Astrocyte (in vitro differentiated cells and primary cell): ENCODE data around the gene NTRK3. TPM values are rescaled to one million over a fixed set of nuclear protein-coding genes. Genes with fewer than 3 reads are reported as not detected.

Experiments used
- DNase-seq: peaks from one replicate; pipeline ENCODE4 v3.0.0-alpha.2; 2010; ENCODE audit warnings: low read depth
- FAIRE-seq: peaks from 2 replicates; lab custom pipeline; 2011; peaks lifted over from hg19 to GRCh38; lab: Jason Lieb, UNC
- H2AFZ ChIP-seq: 2 replicates; pipeline ENCODE4 v1.6.0; 2012; ENCODE audit warnings: low read depth, low read length, inconsistent platforms
- H3K27ac ChIP-seq: 2 replicates; pipeline ENCODE4 v1.5.1; 2011; ENCODE audit warnings: low read depth, low read length, inconsistent platforms
- H3K27me3 ChIP-seq: 2 replicates; pipeline ENCODE4 v1.6.0; 2011; ENCODE audit warnings: low read length, inconsistent platforms; ENCODE audit not compliant: insufficient read depth
- H3K36me3 ChIP-seq: 2 replicates; pipeline ENCODE4 v1.5.1; 2011; ENCODE audit warnings: low read length, inconsistent platforms; ENCODE audit not compliant: insufficient read depth
- H3K4me1 ChIP-seq: 2 replicates; pipeline ENCODE4 v1.5.1; 2011; ENCODE audit warnings: low read length, inconsistent platforms; ENCODE audit not compliant: insufficient read depth
- H3K4me2 ChIP-seq: 2 replicates; pipeline ENCODE4 v1.6.0; 2012; ENCODE audit warnings: low read length, inconsistent platforms
- H3K4me3 ChIP-seq: 2 replicates; pipeline ENCODE4 v1.5.1; 2011; ENCODE audit warnings: low read depth, mild to moderate bottlenecking, low read length, inconsistent platforms; ENCODE audit not compliant: insufficient read depth
- H3K79me2 ChIP-seq: 2 replicates; pipeline ENCODE4 v1.6.0; 2012; ENCODE audit warnings: mild to moderate bottlenecking, low read length, inconsistent platforms; ENCODE audit not compliant: insufficient read depth
- H3K9ac ChIP-seq: 2 replicates; pipeline ENCODE4 v1.6.0; 2012; ENCODE audit warnings: mild to moderate bottlenecking, low read length, inconsistent platforms
- H3K9me3 ChIP-seq: 2 replicates; pipeline ENCODE4 v1.5.1; 2012; ENCODE audit warnings: low read depth, mild to moderate bottlenecking, low read length, inconsistent platforms; ENCODE audit not compliant: insufficient read depth
- H4K20me1 ChIP-seq: 2 replicates; pipeline ENCODE4 v1.6.0; 2012; ENCODE audit warnings: low read length, inconsistent platforms; ENCODE audit not compliant: insufficient read depth
- H3K27ac Mint-ChIP-seq: one replicate; pipeline ENCODE4 v1.8.0; 2021; ENCODE audit warnings: mild to moderate bottlenecking, mixed read lengths; ENCODE audit not compliant: unreplicated experiment
- H3K27me3 Mint-ChIP-seq: one replicate; pipeline ENCODE4 v1.8.0; 2021; ENCODE audit warnings: low read depth, mixed read lengths; ENCODE audit not compliant: unreplicated experiment
- H3K36me3 Mint-ChIP-seq: one replicate; pipeline ENCODE4 v1.8.0; 2021; ENCODE audit warnings: low read depth, mixed read lengths; ENCODE audit not compliant: unreplicated experiment
- H3K4me1 Mint-ChIP-seq: one replicate; pipeline ENCODE4 v1.8.0; 2021; ENCODE audit warnings: low read depth, mixed read lengths; ENCODE audit not compliant: unreplicated experiment
- H3K4me3 Mint-ChIP-seq: one replicate; pipeline ENCODE4 v1.8.0; 2021; ENCODE audit warnings: mild to moderate bottlenecking, moderate library complexity, mixed read lengths; ENCODE audit not compliant: unreplicated experiment
- H3K9me3 Mint-ChIP-seq: one replicate; pipeline ENCODE4 v1.8.0; 2021; ENCODE audit warnings: mild to moderate bottlenecking, mixed read lengths; ENCODE audit not compliant: unreplicated experiment
- CTCF ChIP-seq: IDR thresholded peaks from 2 replicates; pipeline ENCODE4 v1.5.1; 2011; ENCODE audit warnings: low read depth, mild to moderate bottlenecking, inconsistent platforms, low read length, moderate library complexity; ENCODE audit not compliant: insufficient read depth
- EZH2 ChIP-seq: IDR thresholded peaks from 2 replicates; pipeline ENCODE4 v1.6.1; 2012; ENCODE audit warnings: mild to moderate bottlenecking, low read length, inconsistent platforms; ENCODE audit not compliant: insufficient read depth
- total RNA-seq: library from RNA; stranded (reverse); gene quantifications from 2 replicates; pipeline ENCODE4 v1.2.1, GENCODE V29; 2021

Gene NTRK3
- total RNA-seq, 1 donor from 2014 or later, result 12.9 TPM

DNA sequence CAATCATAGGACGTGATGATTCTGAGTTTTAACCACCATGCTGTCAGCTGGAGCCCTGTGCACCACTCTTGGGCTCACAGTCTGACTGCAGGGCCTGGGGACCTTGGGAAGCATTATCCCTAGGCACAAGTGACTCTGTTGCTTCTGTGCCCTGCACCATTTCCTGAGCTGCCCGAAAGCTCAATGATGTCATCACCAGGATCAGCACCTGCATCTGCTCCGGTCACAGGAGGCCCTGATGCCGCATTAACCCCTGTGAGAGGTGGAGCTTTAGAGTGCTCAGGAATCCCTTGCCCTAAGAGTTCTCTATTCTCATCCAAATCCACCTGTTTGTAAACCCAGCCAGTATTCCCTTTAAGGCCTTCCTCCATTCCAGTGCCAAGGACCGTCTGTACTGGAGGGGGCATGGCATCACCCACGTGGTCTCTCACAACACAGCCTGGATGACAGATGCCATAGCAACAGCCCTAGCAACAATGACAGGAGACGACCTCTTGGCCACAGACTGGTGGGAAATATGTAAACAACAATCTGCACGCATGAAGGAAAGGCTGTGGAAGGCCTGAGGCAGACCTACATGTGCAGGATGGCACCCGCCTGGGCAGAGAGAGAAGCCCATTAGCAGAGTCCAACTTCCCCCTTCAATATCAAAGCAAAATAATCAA lies 37.9 kb downstream of the NTRK3 start:
- no peak overlapping the region for H2AFZ ChIP-seq
- TF ChIP-seq EZH2 (no peak), CTCF (no peak)
- no peaks in the 10 kb centered on the region for H3K36me3 ChIP-seq
- peaks cover 6% of the 10 kb centered on the region for H4K20me1 ChIP-seq
- Mint-ChIP-seq H3K9me3 (no peaks in the 10 kb centered on the region), H3K27me3 (peaks cover 9% of the 10 kb centered on the region), H3K4me3 (no peak overlapping the region), H3K36me3 (no peaks in the 10 kb centered on the region), H3K27ac (no peak overlapping the region), H3K4me1 (no peaks in the 10 kb centered on the region)
- no peaks in the 10 kb centered on the region for H3K9me3 ChIP-seq
- H3K27ac ChIP-seq, result no peak overlapping the region
- no peak overlapping the region for H3K4me2 ChIP-seq
- H3K27me3 ChIP-seq, result no peaks in the 10 kb centered on the region
- H3K9ac ChIP-seq, result no peak overlapping the region
- DNase-seq (no peak), FAIRE-seq (no peak)
- H3K4me3 ChIP-seq, result no peak overlapping the region
- peaks cover 8% of the 10 kb centered on the region for H3K79me2 ChIP-seq
- H3K4me1 ChIP-seq, result no peaks in the 10 kb centered on the region

GRCh38 chr15:88215066-88215648 lies 41.4 kb downstream of the NTRK3 start:
- Histone ChIP-seq H3K4me2 (no peak overlapping the region), H3K27me3 (no peaks in the 10 kb centered on the region), H3K36me3 (no peaks in the 10 kb centered on the region), H3K9me3 (no peaks in the 10 kb centered on the region), H3K4me1 (no peaks in the 10 kb centered on the region), H3K79me2 (peaks cover 8% of the 10 kb centered on the region), H4K20me1 (peaks cover 6% of the 10 kb centered on the region), H3K9ac (no peak overlapping the region), H3K27ac (no peak overlapping the region), H2AFZ (no peak overlapping the region), H3K4me3 (no peak overlapping the region)
- TF ChIP-seq EZH2 (no peak), CTCF (no peak)
- no peaks in the 10 kb centered on the region for H3K36me3 Mint-ChIP-seq
- H3K27me3 Mint-ChIP-seq, result peaks cover 14% of the 10 kb centered on the region
- H3K27ac Mint-ChIP-seq, result no peak overlapping the region
- H3K9me3 Mint-ChIP-seq, result no peaks in the 10 kb centered on the region
- FAIRE-seq (no peak), DNase-seq (no peak)
- H3K4me3 Mint-ChIP-seq, result no peak overlapping the region
- H3K4me1 Mint-ChIP-seq, result no peaks in the 10 kb centered on the region

DNA sequence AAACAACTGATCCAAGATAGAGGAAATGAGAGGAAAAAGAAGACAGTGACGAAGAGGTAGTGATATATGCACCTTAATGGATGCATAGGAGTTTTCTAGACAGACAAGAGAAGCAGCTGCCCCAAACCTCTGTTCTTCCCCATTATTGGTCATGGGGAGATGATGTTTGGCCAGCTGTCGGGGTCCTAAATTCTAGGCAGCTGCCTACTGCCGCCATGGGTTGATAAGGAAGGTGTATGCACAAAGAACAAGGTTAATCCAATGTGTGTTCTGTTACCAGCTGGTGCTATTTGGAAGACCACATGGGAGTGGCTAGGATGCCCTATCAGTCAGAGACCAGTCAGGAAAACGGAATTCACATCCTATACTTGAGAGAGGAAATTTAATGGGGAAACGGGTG lies 47.4 kb downstream of the NTRK3 start:
- Histone ChIP-seq H3K27me3 (no peaks in the 10 kb centered on the region), H3K36me3 (no peaks in the 10 kb centered on the region), H3K9ac (no peak overlapping the region), H2AFZ (no peak overlapping the region), H3K4me1 (no peaks in the 10 kb centered on the region), H3K4me3 (no peak overlapping the region), H4K20me1 (no peaks in the 10 kb centered on the region), H3K4me2 (no peak overlapping the region), H3K9me3 (no peaks in the 10 kb centered on the region), H3K79me2 (no peaks in the 10 kb centered on the region), H3K27ac (no peak overlapping the region)
- Mint-ChIP-seq H3K4me1 (peaks cover 3% of the 10 kb centered on the region), H3K9me3 (no peaks in the 10 kb centered on the region), H3K36me3 (peaks cover 2% of the 10 kb centered on the region), H3K27ac (no peak overlapping the region), H3K27me3 (peaks cover 28% of the 10 kb centered on the region), H3K4me3 (no peak overlapping the region)
- FAIRE-seq, result no peak
- DNase-seq, result no peak
- TF ChIP-seq CTCF, result no peak
- TF ChIP-seq EZH2, result no peak
